Smooth muscle cell of the brain vasculature (primary cell): ENCODE results near the gene RADIL.
A peak's percentile ranks its signal among the peaks of the same experiment; 100 is the strongest.
"Not testable (repeated sequence)": the region's sequence is repeated elsewhere in the genome, so short reads cannot be mapped to it uniquely, and the experiment has no call there.

ENCODE experiments used
- DNase-seq: peaks from one replicate; pipeline ENCODE4 v3.0.0-alpha.2; 2012; ENCODE audit warnings: low read depth, low spot score

The RADIL gene, protein sequence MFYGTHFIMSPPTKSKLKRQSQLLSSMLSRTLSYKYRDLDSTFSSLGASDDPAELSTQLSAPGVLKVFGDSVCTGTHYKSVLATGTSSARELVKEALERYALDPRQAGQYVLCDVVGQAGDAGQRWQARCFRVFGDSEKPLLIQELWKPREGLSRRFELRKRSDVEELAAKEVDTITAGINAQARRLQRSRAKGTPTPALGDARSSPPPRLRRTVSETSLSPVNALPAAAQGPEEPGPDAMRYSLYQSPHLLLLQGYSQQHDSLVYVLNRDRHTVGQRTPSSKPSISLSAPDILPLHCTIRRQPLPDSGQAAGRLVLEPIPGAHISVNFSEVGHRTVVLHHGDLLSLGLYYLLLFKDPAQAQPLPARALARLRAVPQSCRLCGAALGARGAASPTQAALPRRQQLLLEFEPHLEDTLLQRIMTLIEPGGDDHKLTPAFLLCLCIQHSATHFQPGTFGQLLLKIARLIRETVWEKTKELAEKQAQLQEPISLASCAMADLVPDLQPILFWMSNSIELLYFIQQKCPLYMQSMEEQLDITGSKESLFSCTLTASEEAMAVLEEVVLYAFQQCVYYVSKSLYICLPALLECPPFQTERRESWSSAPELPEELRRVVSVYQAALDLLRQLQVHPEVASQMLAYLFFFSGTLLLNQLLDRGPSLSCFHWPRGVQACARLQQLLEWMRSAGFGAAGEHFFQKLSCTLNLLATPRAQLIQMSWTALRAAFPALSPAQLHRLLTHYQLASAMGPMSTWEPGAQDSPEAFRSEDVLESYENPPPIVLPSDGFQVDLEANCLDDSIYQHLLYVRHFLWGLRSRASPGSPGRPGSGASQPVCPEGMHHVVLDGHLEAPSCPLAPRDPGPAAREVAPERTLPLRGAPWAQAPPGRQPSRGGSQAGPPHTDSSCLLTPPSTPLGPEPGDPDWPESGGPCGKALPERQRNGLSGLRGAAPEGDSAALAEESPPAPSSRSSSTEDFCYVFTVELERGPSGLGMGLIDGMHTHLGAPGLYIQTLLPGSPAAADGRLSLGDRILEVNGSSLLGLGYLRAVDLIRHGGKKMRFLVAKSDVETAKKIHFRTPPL

DNA sequence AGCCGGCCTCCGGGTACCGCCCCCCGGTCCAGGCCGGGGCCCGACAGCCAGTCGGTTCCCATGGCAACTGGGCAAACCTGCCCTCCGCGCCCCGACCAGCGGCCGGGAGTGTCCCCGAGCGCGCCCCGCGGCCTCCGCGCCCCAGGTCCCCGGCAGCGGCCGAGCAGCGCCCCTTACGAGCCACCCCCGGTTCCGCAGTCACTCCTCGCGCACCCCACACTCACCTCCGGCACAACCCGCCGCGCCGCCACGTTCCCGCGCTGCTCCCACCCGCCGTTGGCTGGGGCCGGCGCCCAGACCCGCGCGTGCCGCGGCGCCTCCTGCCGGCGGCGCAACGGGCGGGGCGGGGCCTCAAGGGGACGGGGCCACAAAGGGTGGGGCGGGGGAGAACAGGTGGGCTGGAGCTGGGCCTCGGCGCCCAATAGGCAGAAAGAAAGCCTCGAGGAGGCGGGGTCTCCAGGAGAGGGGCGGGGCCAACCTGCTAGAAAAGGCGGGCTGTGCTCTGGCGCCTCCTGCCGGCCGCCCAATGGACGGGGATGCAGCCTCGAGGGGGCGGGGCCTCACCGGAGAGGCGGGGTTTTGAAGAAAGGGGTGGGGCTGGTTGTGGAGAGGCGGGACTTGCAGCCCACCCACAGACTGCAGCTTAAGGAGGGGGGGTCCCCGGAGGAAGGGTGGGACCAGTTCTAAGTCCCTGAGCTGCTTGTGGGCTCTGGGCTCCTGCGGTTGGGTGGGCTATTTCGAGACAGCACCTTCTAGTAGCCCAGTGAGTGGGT is at the start of gene RADIL:
RADIL (minus strand) TSS at position 345 of the 773 bp plus-strand sequence. CDS start 5,577 bp downstream, outside the sequence.
- peak; percentile 57 for DNase-seq

DNA sequence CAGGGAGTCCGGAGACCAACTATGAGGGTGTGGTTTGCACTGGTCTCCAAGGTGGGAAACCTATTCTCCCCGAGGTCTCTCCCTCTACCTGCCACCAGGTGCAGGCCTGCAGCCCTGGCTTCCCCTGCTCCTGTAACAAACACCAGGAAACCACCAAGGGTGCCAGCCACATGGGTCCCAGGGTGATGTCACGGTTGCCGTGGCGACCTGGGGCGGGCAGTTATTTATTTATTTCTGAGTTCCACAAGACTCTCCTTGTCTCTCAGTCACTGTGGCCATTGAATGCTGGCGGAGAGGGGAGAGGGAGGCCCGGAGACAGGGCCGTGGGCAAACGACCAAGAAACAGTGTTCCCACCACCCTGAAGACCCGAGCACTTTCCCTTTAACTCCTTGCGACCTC is 48.4 kb upstream of the RADIL start:
- DNase-seq: no peak

DNA sequence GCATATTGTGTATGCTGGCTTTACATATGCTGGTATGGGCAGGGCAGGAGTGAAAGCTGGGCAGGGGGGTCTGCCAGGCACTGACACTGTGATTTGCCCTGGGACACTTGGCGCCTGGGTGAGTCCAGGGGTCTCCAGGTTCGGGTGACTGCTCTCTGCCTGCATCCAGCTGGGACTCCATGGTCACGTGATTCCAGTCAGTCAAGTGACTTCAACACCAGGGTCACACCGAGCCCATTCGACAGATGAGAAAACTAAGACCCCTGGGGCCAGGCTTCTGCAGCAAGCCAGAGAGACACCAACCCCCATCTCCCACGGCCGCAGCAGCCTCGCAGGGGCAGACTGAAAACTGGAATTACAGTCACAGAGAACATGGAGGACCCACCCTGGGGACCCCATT is 45.5 kb upstream of the RADIL start:
- DNase-seq: no peak

DNA sequence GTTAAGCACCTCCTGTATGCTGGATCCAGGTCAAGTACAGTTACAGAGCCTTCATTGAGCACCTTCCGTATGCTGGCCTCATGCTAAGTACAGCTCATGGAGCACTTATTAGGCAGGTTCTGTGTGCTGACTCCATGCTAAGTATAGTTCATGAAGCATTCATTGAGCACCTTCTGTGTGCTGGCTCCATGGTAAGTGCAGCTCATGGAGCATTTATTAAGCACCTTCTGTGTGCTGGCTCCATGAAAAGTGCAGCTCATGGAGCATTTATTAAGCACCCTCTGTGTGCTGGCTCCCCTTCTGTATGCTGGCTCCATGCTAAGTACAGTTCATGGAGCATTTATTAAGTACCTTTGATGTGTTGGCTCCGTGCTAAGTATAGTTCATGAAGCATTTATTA is 44.9 kb upstream of the RADIL start:
- DNase-seq: no peak

DNA sequence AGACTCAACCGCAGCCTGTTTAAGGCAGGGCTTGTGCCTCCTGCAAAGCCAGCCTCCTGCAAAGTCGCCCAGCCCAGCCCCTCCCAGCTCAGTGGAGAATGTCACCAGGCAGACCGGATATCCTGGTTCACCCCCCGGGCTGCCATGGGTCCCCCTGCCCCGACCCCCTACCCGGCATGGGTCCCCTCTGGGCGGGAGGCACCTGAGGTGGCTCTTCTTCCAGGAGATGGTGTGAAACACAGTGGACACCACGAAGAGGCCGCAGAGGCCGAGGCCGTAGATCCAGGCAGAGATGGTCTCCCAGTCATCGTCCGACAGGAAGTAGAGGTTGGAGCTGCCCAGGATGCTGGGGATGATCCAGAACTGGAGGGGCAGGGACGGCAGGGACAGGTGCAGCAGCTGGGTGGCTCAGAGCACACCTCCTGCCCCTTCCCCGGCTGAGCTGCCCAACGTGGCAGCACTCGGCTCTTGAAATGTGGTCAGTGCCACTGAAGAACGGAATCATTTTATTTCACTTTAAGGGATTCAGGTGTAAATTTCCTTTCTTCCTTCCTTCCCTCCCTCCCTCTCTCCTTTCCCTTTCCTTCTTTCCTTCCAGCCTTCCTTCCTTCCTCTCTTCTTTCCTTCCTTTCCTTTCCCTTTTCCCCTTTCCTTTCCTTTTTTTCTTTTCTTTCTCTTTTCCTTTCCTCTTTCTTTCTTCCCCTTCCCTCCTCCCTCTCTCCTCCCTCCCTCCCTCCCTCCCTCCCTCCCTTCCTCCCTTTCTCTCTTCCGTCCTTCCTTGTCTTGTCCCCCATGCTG is 36.7 kb upstream of the RADIL start:
- DNase-seq: no peak

DNA sequence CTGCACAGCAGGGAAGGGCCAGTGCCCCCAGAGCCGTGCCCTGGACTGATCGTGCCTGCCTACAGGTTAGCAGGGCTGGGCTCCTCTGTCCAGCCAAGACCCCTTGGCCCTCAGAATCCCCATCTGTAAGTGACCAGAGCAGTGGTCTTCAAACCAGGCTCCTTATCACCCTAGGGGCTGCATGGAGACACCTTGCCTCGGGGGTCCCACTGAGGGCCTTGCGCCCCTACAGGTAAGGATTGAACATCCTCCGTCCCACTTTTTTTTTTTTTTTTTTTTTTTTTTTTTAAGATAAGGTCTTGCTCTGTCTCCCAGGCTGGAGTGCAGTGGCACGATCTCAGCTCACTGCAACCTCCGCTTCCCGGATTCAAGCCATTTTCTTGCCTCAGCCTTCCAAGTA is 32.6 kb upstream of the RADIL start:
- DNase-seq: no peak

DNA sequence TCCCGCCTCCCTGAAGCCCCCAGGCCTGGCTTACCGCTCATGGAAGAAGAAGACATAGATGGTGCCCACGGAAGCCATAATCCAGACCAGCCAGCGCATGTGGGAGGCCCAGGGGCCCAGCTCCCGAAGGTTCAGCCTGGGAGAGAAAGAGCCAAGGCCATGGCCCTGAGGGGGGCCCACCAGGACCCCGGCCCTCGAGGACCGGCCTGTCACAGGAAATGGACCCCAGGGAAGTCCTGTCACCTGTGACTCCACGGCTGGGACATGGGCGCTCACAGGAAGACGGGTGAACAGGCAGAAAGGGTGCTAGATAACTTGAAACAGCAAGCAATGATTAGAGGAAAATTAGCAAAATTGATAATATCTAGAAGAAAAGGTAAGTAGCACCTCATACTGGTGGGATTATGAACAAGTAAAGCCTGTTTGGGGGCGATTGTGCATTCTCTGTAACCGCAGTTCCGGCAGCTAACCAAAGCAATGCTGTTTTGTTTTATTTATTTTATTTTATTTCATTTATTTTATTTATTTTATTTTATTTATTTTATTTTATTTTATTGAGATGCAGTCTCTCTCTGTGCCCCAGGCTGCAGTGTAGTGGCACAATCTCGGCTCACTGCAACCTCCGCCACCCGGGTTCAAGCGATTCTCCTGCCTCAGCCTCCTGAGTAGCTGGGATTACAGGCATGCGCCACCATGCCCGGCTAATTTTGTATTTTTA is 27.8 kb upstream of the RADIL start:
- no peak for DNase-seq

DNA sequence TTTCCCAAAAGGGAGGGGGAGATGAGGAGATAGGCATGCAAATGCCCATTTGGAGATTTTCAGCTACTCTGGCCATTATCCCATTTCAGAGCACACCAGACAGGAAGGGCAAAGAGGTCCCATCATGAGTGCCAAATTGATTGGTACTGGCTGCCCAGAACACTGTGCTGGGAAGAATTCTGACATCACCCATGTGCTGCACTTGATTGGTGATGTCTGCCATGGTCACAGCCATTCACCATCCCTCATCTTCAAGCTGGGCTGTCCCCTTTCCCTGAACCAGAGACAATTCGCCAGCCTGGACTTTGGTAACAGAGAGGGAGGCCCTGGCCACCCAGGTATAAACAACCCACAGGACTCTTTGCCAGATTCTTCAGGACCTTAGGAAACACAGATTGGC is 23.2 kb upstream of the RADIL start:
- DNase-seq: no peak

DNA sequence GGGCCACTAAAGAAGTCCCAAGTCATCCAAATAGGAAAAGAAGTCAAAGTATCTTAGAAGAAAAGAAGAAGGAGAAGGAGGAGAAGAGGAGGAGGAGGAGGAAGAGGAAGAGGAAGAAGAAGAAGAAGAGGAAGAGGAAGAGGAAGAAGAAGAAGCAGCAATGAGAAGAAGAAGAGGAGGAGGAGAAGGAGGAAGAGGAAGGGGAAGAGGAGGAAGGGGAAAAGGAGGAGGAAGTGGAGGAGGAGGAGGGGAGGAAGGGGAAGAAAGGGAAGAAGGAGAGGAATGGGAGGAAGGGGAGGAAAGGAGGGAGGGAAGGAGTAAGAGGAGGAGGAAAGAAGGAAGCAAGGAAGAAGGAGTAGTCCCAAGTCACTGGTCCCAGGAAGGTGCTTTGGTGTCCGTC is 21.7 kb upstream of the RADIL start:
- no peak for DNase-seq

DNA sequence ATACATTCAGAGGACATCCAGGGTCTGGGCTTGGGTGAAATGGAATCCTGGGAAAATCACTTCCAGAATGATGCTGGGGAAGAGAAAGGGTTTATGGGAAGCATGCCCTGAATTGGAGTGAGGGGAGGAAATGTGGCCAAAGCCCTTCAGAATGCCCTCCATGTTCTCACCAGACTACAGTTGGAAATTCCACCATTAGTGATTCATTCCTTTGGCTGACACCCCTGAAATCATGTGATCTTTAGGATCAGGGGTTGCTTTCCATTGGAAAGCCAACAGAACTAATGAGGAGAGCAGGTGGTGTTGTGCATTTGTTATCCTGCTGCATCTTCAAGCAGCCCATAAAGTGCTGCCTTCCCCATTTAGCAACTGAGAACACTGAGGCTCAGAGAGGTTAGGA is 20.8 kb upstream of the RADIL start:
- no peak for DNase-seq

DNA sequence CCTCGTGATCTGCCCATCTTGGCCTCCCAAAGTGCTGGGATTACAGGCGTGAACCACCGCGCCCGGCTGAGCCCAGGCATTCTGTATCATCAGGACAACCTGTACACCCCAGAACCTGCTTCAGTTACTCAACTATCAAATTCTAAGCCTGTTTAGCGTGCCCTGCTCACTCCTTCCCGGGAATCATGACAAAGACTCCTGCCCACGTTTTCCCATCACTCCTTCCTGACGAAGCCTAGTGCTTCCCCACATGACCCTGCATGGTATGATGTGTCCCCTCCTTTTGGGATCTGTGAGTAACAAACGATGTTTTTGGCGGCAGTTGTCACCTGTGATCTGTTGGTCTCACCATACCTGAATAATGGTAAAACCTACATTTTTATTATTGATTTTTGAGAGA is 12.2 kb upstream of the RADIL start:
- DNase-seq: no peak

DNA sequence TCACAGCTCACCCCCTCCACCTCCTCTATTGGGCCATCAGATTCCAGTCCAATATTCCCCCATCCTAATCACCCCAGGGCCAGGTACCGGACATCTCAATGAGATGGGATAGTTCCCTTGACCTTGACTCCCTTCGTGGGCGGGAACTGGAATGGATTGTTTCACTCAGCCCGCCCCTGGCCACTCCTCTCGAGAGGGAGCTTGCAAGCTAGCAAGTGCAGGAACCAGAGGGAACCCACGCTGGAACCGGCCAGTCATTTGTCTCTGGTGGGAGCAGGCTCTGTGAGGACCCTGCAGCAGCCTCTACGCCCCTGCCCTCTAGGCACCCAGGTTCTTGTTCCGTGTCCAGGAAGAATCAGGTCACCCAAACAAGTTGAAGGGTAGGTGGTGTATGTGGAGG is 11.0 kb upstream of the RADIL start:
- no peak for DNase-seq

DNA sequence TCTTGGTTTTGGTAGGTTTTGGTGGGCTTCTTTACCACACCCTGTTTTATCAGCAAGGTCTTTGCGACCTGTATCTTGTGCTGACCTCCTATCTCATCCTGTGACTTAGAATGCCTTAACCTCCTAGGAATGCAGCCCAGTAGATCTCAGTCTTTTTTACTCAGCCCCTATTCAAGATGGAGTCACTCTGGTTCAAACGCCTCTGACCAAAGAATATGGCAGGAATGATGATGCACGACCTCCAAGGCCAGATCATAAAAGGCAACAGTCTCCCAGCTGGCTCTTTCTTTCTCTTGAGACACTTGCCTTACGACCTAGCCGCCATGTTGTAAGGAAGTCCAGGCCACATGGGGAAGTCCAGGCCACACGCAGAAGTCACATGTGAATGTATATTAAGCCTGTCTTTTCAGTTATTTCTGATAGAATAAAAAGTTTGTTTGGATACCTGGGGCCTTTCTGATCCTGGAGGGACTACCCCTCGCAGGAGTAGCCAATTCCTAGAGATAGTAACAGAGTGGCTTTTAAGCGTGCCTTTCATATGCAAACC is 10.5 kb upstream of the RADIL start:
- DNase-seq: no peak

DNA sequence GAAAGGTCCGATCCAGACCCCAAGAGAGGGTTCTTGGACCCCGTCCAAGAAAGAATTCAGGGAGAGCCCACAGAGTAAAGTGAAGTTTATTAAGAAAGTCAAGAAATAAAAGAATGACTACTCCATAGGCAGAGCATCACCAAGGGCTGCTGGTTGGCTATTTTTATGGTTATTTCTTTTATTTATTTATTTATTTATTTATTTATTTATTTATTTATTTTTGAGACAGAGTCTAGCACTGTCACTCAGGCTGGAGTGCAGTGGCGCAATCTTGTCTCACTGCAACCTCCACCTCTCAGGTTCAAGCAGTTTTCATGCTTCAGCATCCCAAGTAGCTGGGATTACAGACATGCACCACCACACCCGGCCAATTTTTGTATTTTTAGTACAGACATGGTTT is 9.7 kb upstream of the RADIL start:
- not testable (repeated sequence) for DNase-seq

DNA sequence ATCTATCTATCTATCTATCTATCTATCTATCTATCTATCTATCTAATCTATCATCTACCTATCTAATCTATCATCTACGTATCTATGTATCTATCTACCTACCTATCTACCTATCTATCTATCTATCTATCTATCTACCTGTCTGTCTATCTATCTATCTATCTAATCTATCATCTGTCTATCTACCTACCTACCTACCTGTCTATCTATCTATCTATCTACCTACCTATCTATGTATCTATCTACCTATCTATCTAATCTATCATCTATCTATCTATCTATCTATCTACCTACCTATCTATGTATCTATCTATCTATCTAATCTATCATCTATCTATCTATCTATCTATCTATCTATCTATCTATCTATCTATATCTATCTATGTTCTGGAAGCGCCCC is 8.0 kb upstream of the RADIL start:
- not testable (repeated sequence) for DNase-seq

DNA sequence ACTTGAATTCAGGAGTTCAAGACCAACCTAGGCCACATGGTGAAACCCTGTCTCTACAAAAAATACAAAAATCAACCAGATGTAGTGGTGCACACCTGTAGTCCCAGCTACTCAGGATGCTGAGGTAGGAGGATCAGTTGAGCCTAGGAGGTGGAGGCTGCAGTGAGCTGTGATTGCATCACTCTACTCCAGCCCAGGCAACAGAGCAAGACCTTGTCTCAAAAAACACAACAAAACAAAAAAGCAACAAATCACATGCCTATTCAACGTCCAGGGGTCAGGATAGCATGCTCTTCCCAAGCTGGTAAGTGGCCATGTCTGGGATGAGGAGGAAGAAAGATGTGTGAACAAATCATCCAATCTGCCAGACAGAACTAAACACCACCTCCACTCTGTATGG is 6.2 kb upstream of the RADIL start:
- no peak for DNase-seq

DNA sequence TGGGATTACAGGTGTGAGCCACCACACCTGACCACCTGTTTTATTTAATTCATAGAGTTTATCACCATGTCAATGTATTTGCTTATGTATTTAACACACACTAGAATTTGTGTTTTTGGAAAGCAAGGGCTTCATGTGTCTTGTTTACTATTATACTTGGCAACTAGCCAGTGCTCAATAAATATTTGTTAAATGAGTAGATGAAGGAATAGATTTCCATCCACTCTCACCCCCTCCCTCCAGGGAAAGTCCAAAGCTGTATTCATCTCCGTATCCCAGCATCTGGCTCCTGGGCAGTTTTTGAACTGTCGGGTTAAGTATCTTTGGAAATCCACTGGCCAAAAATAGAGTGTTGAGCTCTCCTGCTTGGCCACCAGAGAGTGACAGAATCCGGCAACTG is 4.6 kb upstream of the RADIL start:
- no peak for DNase-seq

DNA sequence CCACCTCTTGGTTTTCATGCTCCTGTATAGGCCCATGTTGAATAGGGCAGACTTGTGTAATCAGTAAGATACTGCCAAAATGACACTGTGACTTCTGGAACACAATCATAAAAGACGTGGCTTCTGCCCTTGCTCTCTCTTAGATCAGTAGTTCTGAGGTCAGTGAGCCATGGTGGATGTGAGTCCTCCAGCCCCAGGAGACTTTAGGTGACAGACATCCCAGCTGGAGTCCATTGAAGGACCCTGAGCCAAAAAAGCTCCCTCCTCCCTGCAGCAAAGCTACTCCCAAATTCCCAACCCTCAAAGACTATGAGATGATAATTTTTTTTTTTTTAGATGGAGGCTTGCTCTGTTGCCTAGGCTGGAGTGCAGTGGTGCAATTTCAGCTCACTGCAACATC is 3.2 kb upstream of the RADIL start:
- no peak for DNase-seq

DNA sequence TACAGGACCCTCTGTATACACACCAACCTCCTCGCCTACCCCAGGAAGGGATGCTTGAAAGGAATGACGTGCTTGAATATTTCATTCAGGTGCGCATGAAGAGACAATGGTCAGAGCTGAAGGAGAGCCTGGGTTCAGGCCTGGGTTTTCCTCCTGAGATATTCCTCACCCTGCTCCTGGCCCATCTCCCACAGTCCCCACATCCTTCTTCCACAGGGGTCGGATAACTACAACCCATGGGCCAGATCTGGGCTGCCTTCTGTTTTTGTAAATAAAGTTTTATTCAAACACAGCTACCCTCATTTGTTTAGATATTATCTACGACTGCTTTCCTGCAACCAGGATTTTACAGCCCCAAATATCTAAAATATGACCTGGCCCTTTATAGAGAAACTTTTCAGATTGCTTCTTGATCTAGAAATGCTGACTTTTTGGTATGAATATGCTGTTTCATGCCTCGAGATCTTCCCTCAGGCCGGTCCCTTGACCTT is 1.8 kb upstream of the RADIL start:
- DNase-seq: no peak

DNA sequence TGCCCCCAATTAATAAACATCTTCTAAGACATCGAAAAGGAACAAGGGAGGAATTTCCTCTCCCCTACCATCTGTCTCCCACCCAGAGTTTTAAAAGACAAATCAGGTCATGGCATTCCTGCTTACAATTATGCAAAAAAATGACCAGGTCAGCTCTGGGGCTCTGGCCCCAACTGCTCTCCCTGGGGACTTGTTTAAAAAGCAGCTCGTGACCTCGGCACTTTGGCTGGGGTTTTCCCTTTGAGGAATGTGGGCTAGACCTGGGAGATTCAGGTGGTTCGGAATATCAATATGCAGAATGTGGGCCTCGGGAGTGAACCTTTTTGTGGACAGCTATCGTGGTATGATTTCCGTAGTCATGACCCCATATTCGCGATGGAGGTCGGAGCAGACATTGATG is 648 bp upstream of the RADIL start:
- no peak for DNase-seq
